K562 (cell line): Measurements from ENCODE around the gene SORCS2. TPM values are rescaled to one million over a fixed set of nuclear protein-coding genes. Genes with fewer than 3 reads are reported as not detected.

Experiments
- CUX1 ChIP-seq: fragments of 200-800 bp; sonication (Bioruptor generic); IDR thresholded peaks from 2 replicates; pipeline ENCODE4 v1.6.1; 2016; ENCODE audit warnings: missing genetic modification characterization, missing compliant biosample characterization
- ELF4 ChIP-seq: fragments of 450-650 bp; formaldehyde crosslinking; IDR thresholded peaks from 2 replicates; pipeline ENCODE4 v1.4.0; 2022; ENCODE audit warnings: missing genetic modification characterization
- KDM2B ChIP-seq: fragments of 250-450 bp; sonication (Bioruptor Pico); IDR thresholded peaks from 2 replicates; pipeline ENCODE4 v1.8.0; 2021; ENCODE audit warnings: mild to moderate bottlenecking, moderate library complexity
- NCOR1 ChIP-seq: fragments of 450-650 bp; IDR thresholded peaks from 2 replicates; pipeline ENCODE4 v1.6.1; 2016; ENCODE audit warnings: mild to moderate bottlenecking, moderate library complexity
- SP2 ChIP-seq: IDR thresholded peaks from 2 replicates; pipeline ENCODE4 v1.6.1; 2011; ENCODE audit warnings: mild to moderate bottlenecking, low read depth, low read length, moderate library complexity; ENCODE audit not compliant: poor library complexity, severe bottlenecking; ENCODE audit errors: extremely low read depth
- UBTF ChIP-seq, 2 experiments: IDR thresholded peaks; 2 replicates each; pipeline ENCODE4 v1.6.1; 2012; ENCODE audit warnings: improper control_type of control experiment in 2 of 2, low read depth in 2 of 2, low read length in 2 of 2, borderline replicate concordance in 1 of 2
- ZNF280B ChIP-seq: fragments of 250-450 bp; sonication (Bioruptor Pico); IDR thresholded peaks from 2 replicates; pipeline ENCODE4 v1.5.1; 2021; ENCODE audit warnings: mild to moderate bottlenecking
- ZNF398 ChIP-seq: fragments of 250-450 bp; sonication (Bioruptor Pico); IDR thresholded peaks from 2 replicates; pipeline ENCODE4 v1.8.0; 2021; ENCODE audit warnings: moderate library complexity, mild to moderate bottlenecking, inconsistent platforms
- ZNF778 ChIP-seq: fragments of 450-650 bp; formaldehyde crosslinking; IDR thresholded peaks from 2 replicates; pipeline ENCODE4 v1.4.0; 2020; ENCODE audit warnings: mild to moderate bottlenecking, moderate library complexity
- polyA plus RNA-seq, 8 experiments: library from polyadenylated mRNA; depleted of rRNA in 4 of 8; stranded (reverse) in 5 of 8; unstranded in 3 of 8; fragments of >200 nt; fragmentation: Nextera tagmentation in 2 of 8; fragmentation: Illumina TruSeq in 1 of 8; extraction: Ambion mirVana in 2 of 8; extraction: Trizol in 1 of 8; gene quantifications; 2 replicates each; pipeline versions ENCODE4 v1.2.1 to v1.2.3, GENCODE V29; 2011 to 2014; ENCODE audit warnings: inconsistent platforms in 1 of 8, missing spikeins in 1 of 8
- total RNA-seq, 7 experiments: library from RNA; depleted of rRNA in 6 of 7; stranded (reverse); fragments of >200 nt in 6 of 7; fragmentation: Illumina TruSeq in 2 of 7; extraction: Trizol in 2 of 7; gene quantifications; 2 replicates each; pipeline versions ENCODE4 v1.2.1 to v1.2.3, GENCODE V29; 2011 to 2021; ENCODE audit warnings: low replicate concordance in 1 of 7

Gene SORCS2
- total and polyA plus RNA-seq, 9 of the 15 experiments (the other 6 are each of a cell fraction or from before 2014, with no cell fraction given): not detected

- TF ChIP-seq ZNF398 (CRISPR knock-in tag): no peak
- no peak for TF ChIP-seq UBTF (IDR thresholded peaks at IDR 0.05; ENCODE audit: borderline replicate concordance in 1 of 2, low read depth in 2 of 2, low read length in 2 of 2)
- no peak for TF ChIP-seq CUX1 (CRISPR knock-in tag)
- TF ChIP-seq KDM2B (CRISPR knock-in tag): no peak
- TF ChIP-seq ZNF778 (CRISPR knock-in tag): no peak
- no peak for TF ChIP-seq ZNF280B (CRISPR knock-in tag)
- TF ChIP-seq NCOR1: no peak
- no peak for TF ChIP-seq SP2
- no peak for TF ChIP-seq ELF4 (CRISPR knock-in tag)
Measured at GRCh38 chr4:7160951-7161440, 31.3 kb upstream of the SORCS2 start (continued).
